NOMO-1 treated with DMSO at 0.1 percent for 48 hours (cell line): Measurements from ENCODE around the gene ZNF746.
"Not testable (repeated sequence)": the region's sequence is repeated elsewhere in the genome, so short reads cannot be mapped to it uniquely, and the experiment has no call there.

Experiments used
- DNase-seq: peaks from one replicate; lab custom pipeline; 2025; ENCODE audit not compliant: unreplicated experiment; lab: John Stamatoyannopoulos, UW

Gene ZNF746

GRCh38 chr7:149459540-149460452 is 37.8 kb downstream of the ZNF746 start:
- DNase-seq = no peak

GRCh38 chr7:149459201-149459539 is 38.4 kb downstream of the ZNF746 start:
- DNase-seq = no peak

DNA sequence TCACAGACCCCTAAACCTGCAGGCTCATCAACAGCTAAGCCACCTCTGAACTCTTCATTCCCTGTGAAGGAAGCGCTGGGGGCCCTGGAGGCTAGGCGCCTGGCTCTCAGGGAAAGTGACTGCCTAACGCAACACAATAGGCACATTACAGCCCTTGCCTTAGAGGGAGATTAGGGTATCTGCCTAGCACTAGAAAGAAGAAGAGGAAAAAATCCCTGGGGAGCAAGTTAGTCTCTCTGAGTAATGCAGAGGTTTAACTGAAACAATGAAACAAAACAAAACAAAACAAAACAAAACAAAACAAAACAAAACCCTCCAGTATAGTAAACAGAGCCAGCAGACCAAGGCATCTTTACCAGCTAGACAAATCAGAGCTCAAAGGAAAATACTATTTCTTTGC is 39.4 kb downstream of the ZNF746 start:
- DNase-seq = no peak

DNA sequence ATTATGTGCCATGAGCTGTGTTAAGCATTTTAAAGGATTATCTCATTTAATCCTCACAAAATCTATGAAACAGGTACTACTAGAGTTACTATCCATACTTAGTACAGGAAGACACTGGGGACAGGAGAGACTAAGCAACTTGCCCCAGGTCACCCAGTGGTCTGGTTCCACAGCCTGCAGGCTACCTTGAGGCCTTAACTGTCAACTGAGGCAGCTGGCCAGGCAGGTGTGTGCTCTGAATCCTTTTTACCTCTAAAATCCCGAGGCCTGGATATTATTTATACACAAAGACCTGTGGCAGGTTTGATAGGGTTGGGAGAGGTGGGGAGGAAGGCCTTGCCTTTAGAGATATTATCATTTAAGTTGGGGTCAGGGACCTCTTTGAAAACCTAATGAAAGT is 39.8 kb downstream of the ZNF746 start:
- no peak for DNase-seq

DNA sequence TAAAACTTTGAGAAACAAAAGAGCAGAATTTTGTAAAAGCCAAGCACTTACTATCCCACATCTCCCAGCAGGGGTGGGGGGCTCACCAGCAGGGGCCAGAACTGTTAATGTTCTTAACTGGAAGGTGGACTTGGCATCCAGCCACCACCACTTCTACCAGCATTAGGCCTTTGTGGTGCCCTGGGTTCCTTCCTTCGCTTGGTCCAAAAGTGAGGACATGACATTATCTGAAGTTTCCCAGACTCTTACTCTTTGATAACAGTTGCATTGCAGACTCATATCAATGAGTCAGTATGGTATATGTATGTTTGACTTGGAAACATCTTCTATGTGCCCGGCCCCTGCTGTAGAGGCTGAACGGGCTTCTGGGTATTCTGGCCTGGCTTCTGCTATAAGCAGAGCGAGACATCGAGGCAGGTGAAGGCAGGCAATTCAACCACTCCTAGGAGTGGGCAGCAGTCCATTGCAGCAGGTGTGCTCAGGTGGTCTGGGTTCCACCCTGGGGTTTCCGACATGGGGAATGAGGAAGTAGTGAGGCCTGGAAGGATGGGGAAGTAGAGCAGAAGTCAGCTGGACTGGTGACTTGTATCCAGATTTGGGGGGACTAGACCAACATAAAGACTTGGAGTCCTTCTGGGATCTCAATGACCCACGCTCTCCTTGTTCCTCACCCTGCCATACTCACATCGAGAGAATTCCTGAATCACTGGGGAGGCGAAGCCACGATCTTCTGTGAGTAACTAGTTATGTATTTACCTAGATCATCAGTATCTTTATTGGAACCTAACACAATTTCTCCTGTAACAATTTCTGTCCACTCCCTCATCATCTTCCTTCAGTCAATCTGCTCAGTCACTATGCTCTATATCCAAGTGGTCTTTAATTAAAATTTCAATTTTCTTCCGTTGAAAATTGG is 40.8 kb downstream of the ZNF746 start:
- DNase-seq = no peak

- no peak for DNase-seq
Measured at GRCh38 chr7:149455175-149455950, 42.2 kb downstream of the ZNF746 start.

DNA sequence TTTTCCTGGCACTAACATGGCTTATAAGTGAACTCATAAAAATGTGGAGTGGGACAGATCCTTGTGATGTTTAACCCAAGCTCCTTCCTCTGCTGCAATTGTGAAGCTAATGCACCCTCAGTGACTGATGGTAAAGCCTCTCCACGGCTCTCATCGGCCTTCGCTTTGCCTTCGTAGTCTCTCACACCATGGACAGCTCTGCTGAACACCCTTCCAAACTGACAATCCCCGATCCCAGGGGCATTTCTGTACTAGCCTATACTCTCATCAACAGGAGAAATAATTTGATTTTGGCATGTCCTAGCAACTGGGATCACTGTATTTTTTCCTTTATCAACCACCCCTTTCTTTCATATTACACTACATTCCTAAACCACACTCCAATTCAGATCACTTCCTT is 42.9 kb downstream of the ZNF746 start:
- DNase-seq = no peak

DNA sequence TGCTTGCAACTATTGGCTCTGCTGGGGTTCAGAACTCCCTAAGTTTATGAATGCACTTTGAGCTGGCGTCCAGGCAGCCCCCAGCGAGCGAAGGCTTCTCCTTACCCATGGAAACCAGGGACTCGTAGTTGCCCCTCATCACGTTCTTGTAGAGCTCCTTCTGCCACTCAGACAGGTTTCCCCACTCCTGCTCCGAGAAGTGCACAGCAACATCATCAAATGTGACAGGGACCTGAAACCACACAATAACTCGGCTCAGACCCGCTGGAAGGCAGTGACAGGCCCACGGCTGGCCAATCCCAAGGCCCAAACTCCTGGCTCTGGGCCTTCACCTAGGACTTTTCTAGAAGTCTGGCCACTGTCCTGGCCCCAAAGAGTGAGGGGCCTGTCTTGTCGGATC is 43.6 kb downstream of the ZNF746 start:
- DNase-seq = no peak

DNA sequence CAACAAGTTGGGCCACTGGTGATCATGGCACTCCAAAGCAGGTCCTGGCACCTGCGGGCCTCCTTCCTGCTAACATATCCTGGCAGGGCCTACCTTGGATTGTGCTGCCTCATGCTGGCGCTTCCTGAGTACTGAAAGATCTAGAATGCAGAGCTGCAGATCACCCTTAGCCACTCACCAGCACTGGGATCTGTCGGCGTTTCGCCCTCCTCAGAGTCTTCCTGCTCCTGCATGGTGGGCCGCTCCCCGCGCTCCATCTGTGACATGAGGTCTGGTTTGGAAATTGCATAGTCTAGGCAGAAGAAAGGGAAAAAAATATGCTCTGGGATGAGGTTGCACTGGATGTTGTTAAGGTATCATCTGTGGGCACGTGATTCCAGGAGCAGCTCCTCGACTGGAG is 46.8 kb downstream of the ZNF746 start:
- DNase-seq = no peak

DNA sequence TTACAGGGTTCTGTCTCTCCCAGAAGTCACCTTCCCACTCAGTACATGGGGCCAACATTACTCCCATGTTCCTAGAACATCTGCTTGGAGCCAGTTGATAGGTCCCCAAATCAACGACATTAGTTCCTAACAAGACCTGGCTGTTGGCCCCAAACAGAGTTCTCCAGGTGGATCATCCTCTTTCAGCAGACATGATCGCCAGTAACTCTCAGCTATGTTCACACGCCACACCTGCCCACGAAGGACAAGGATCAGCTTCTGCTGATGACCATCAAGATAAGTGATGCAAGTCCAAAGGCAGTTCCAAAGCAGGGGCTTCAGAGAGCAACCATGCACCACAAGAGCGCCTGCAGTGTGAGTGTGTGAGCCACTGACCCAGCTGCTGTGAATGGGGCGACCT is 47.7 kb downstream of the ZNF746 start:
- no peak for DNase-seq

GRCh38 chr7:149448961-149449360 is 48.6 kb downstream of the ZNF746 start:
- no peak for DNase-seq

GRCh38 chr7:149446026-149446425 is 51.6 kb downstream of the ZNF746 start:
- DNase-seq = not testable (repeated sequence)

- DNase-seq = peak; percentile 1
Measured at GRCh38 chr7:149444287-149444686, 53.3 kb downstream of the ZNF746 start.

GRCh38 chr7:149443523-149443922 is 54.1 kb downstream of the ZNF746 start:
- no peak for DNase-seq

GRCh38 chr7:149442924-149443323 is 54.7 kb downstream of the ZNF746 start:
- DNase-seq = no peak

- DNase-seq = no peak
Measured at GRCh38 chr7:149440222-149440621, 57.4 kb downstream of the ZNF746 start.

DNA sequence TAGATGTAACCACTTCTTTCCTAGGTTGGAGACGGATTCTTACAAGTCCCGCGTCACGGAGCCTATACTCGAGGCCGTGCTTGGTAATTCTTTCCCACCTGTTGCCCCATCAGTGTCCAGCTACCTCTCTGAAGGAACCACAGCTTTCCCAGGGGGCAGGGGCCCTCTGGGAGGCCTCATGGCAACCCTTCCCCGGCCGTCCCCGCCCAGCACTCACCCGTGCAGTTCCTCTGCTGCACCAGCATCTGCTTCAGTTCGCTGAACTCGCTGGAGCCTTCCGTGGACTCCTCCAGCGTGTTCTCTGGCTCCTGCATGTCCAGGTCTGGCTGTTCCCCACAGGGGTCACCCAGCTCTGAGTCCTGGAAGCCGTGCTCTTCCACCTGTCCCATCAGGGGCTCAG is 61.3 kb downstream of the ZNF746 start:
- no peak for DNase-seq

- DNase-seq = no peak
Measured at GRCh38 chr7:149433124-149433523, 64.5 kb downstream of the ZNF746 start.

- no peak for DNase-seq
Measured at GRCh38 chr7:149432121-149432691, 65.4 kb downstream of the ZNF746 start.

DNA sequence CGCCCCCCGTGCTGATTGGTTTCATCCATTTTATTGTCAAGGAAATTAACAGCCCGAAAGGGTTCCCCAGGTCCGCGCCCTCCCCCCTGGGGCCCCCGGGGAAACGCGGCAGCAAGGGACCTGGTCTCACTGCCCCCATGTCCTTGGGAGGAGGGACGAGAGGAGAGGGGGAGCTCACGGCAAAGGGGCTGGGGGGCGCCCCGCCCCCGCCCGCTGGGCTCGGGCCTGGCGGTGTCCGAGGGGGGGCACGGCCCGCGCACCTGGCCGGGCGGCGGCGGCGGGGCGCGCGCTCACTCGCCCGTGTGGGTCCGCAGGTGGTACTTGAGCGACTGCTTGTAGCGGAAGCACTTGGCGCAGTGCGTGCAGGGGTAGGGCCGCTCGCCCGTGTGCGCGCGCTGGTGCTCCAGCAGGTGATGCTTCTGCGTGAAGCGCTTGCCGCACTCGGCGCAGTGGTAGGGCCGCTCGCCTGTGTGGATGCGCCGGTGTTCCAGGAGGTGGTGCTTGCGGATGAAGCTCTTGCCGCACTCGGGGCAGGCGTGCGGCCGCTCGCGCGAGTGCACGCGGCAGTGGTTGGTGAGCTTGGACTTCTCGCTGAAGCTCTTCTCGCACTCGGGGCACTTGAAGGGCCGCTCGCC is 66.0 kb downstream of the ZNF746 start:
- no peak for DNase-seq
